HUES64 (cell line): ENCODE data around the gene ABL2. TPM values are rescaled to one million over a fixed set of nuclear protein-coding genes. Genes with fewer than 3 reads are reported as not detected.
"Not testable (repeated sequence)": the region's sequence is repeated elsewhere in the genome, so short reads cannot be mapped to it uniquely, and the experiment has no call there.

Source experiments
- H3K27ac ChIP-seq: 2 replicates; pipeline ENCODE4 v1.7.0; 2013; ENCODE audit warnings: low read depth, low read length, inconsistent platforms
- H3K27me3 ChIP-seq: 2 replicates; pipeline ENCODE4 v1.6.1; 2013; ENCODE audit warnings: mild to moderate bottlenecking, low read length; ENCODE audit not compliant: insufficient read depth
- H3K36me3 ChIP-seq: 2 replicates; pipeline ENCODE4 v1.6.1; 2013; ENCODE audit warnings: mild to moderate bottlenecking, low read length; ENCODE audit not compliant: insufficient read depth
- H3K4me1 ChIP-seq: 2 replicates; pipeline ENCODE4 v1.6.1; 2013; ENCODE audit warnings: mild to moderate bottlenecking, low read length, moderate library complexity; ENCODE audit not compliant: insufficient read depth
- H3K4me3 ChIP-seq: 2 replicates; pipeline ENCODE4 v1.5.1; 2013; ENCODE audit warnings: mild to moderate bottlenecking, low read length, moderate library complexity
- H3K9ac ChIP-seq: 2 replicates; pipeline ENCODE4 v1.6.1; 2013; ENCODE audit warnings: mild to moderate bottlenecking, low read depth, low read length
- H3K9me3 ChIP-seq: 2 replicates; pipeline ENCODE4 v1.6.1; 2013; ENCODE audit warnings: low read depth, low read length; ENCODE audit not compliant: insufficient read depth
- WGBS: fragments of 150-250, 120-280 bp; methylation state at CpG from one replicate; pipeline ENCODE4 v1.1.7; 2013; ENCODE audit warnings: missing lambda C conversion rate; 5-methylcytosine and 5-hydroxymethylcytosine counted together
- polyA plus RNA-seq, 2 experiments: library from polyadenylated mRNA; stranded (reverse); fragments of 50-300 nt; gene quantifications; one replicate each; pipeline ENCODE4 v1.2.3, GENCODE V29; 2013

The ABL2 gene
- 6.6 TPM for polyA plus RNA-seq (2013, experiment 1 of 2)
- polyA plus RNA-seq (2013, experiment 2 of 2): 8.8 TPM

DNA sequence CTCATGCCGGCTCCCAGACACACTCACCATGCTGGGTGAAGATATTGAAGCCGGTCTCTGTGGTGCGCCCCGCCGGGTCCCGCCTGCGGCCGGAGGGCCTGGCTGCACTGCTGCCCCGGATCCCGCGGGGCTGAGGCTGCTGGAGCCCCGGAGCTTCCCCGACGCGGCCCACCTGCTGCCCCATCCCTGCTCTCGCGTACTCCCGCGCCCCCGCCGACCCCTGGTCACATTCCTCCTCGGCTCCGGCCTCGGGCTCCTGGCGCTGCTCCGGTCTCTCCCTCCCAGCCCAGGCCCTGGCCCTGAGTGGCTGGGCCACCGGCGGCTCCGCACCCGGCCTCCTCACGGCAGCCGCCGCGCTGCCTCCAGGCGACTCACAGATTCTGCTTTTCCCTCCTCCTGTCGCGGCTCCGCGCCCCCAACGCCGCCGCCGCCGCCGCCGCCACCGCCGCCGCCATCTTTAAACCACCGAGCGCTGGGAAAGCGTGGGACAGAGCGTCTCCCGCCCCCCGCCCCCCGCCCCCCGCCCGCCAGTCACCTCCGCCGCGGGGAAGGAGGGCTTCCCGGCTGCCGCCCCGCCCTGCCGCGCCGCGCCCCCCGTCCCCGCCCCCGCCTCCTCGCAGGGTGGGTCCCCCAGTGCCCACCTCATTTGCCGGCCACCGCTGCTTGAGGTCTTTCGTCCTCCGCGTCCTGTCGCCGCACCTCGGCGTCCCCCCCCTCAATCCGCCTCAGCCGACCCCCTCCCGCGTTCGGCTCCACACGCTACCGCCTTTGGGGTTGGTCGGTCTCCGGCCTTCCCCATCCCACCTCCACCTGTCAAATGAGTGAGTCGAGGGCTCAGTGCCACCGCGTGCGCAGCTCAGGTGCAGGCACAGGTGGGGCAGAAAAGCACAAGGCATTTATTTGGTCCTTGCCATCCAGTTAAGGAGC, at the start of gene ABL2:
Gene ABL2 (minus strand): TSS at position 464 of the 927 bp plus-strand sequence. CDS start 280 bp downstream, at position 184.
- under 1% methylated on average over 87 of the region's 94 CpGs for WGBS
- Histone ChIP-seq H3K4me1 (peaks cover 8% of the 10 kb centered on the region; the same call in 1 of the 2 replicates), H3K9ac (peak within 1 kb of the TSS; percentile 93), H3K27me3 (peaks cover 8% of the 10 kb centered on the region; the same call in 1 of the 2 replicates), H3K27ac (peak within 1 kb of the TSS; percentile 84), H3K4me3 (peak within 1 kb of the TSS; percentile 68), H3K9me3 (no peaks in the 10 kb centered on the region), H3K36me3 (no peaks in the 10 kb centered on the region)

DNA sequence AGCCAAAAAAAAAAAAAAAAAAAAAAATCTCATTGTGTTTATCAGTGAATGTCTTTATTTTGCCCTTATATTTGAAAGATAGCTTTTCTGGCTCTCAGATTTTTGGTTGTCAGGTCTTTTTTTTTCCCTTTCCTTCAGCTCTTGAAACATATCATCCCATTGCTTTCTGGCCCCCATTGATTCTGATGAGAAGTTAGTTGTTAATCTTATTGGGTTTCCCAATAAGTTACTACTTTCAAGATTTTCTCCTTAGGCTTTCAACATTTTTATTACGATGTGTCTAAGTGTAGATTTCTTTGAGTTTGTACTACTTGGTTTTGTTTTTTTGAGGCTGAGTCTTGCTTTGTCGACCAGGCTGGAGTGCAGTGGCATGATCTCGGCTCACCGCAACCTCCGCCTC, 49.4 kb upstream of the ABL2 start:
- H3K27me3 ChIP-seq: no peaks in the 10 kb centered on the region

DNA sequence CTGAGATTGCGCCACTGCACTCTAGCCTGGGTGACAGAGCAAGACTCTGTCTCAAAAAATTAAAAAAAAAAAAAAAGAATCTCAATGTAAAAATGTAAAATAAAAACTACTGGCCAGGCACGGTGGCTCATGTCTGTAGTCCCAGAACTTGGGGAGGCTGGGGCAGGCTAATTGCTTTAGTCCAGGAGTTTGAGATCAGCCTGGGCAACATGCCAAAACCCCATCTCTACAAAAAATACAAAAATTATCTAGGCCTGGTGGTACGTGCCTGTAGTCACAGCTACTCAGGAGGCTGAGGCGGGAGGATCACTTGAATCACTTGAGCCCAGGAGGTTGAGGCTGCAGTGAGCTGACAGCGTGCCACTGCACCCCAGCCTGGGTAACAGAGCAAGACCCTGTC, 44.9 kb upstream of the ABL2 start:
- H3K4me3 ChIP-seq, H3K27ac ChIP-seq, H3K36me3 ChIP-seq, H3K27me3 ChIP-seq, H3K4me1 ChIP-seq, H3K9ac ChIP-seq, H3K9me3 ChIP-seq: not testable (repeated sequence)
- WGBS: 91% methylated on average over 3 of the region's 5 CpGs

More for the DNA sequence above, 49.4 kb upstream of the ABL2 start:
- H3K4me3 ChIP-seq: no peak overlapping the region
- H3K27ac ChIP-seq: no peak overlapping the region
- H3K9ac ChIP-seq: no peak overlapping the region
- no peaks in the 10 kb centered on the region; the same call in 1 of the 2 replicates for H3K9me3 ChIP-seq
- 95% methylated on average over 5 of the region's 5 CpGs for WGBS
- no peaks in the 10 kb centered on the region for H3K36me3 ChIP-seq
- H3K4me1 ChIP-seq: no peaks in the 10 kb centered on the region

DNA sequence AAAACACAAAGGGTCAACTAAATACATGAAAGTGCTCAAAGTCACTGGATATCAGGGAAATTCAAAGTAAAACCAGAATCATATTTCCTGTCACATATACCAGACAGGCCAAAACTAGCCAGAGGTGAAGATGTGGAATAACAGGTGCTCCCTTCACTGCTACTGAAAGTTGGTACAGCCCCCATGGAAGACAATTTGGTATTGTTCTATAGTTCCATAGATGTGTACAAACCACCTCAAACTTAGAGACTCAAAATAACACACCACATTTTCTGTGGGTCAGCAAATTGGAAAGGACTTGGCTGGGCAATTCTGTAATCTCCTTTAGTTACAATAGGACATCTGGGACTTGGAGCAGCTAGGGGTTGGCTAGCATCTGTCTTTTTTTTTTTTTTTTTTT, 39.6 kb upstream of the ABL2 start:
- H3K4me3 ChIP-seq: no peak overlapping the region
- H3K27me3 ChIP-seq: no peaks in the 10 kb centered on the region
- no peak overlapping the region for H3K9ac ChIP-seq
- no peaks in the 10 kb centered on the region for H3K36me3 ChIP-seq
- H3K9me3 ChIP-seq: peaks cover 4% of the 10 kb centered on the region; the same call in 1 of the 2 replicates
- no peak overlapping the region for H3K27ac ChIP-seq
- no peaks in the 10 kb centered on the region for H3K4me1 ChIP-seq

DNA sequence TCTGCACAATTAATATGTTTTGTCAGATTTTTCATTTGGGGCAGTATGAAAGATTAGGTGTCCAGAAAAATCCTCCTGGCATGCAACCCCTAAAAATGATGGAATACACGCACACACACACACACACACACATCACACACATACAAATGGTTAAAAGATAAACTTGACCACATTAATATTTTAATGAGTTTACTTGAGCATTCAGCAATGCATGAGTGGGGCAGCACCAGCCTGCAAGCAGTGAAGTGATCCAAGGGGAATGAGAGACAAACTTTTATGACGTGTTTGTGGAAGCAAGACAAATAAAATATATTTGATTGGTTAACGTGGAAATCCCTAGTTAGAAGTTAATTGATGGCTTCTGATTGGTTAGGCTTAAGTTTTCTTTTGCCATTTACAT, 35.0 kb upstream of the ABL2 start:
- H3K27me3 ChIP-seq: no peaks in the 10 kb centered on the region
- H3K9me3 ChIP-seq: peaks cover 4% of the 10 kb centered on the region; the same call in 1 of the 2 replicates
- no peak overlapping the region for H3K9ac ChIP-seq
- H3K36me3 ChIP-seq: no peaks in the 10 kb centered on the region
- H3K4me3 ChIP-seq: no peak overlapping the region
- 86% methylated on average over 3 of the region's 3 CpGs for WGBS
- no peak overlapping the region for H3K27ac ChIP-seq
- H3K4me1 ChIP-seq: no peaks in the 10 kb centered on the region

DNA sequence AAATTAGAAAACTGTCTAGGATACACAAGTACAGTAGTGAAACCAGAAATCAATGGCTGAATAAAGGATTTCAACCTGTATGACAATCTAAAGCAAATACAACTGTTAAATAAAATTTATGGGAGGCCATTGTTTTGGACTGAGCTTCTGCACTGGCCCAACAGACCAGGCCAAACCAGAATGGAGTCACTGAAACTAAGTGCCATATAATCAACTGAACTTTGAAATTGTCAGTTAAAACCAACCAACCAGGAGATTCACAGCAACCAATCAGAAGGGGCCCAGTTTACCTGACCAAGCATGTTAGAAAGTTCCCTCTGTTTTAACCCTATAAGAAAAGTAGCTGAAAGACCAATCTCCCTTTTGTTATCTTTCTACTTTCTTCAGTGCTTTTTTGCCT, 33.6 kb upstream of the ABL2 start:
- H3K9ac ChIP-seq: no peak overlapping the region
- no peaks in the 10 kb centered on the region for H3K4me1 ChIP-seq
- H3K27me3 ChIP-seq: no peaks in the 10 kb centered on the region
- H3K9me3 ChIP-seq: peaks cover 4% of the 10 kb centered on the region; the same call in 1 of the 2 replicates
- no peaks in the 10 kb centered on the region for H3K36me3 ChIP-seq
- no peak overlapping the region for H3K4me3 ChIP-seq
- no peak overlapping the region for H3K27ac ChIP-seq

DNA sequence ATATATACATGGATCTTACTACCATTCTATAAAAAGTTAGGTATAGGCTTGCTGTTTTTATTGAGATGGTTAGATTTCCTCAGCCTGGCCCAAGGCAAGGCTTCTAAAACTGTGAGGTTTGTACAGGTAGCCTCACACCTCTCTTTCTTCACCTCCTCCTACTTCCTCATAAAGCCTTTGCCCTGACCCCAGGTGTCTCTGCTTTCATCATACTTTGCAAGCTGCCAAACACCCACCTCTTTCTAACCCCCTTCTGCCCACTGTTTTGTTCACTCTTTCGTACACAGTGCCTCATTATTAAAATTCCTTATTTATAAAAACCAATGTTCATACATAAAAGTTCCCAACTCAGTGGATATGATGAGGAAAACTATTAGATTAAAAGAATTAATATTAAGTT, 32.7 kb upstream of the ABL2 start:
- Histone ChIP-seq H3K4me1 (no peaks in the 10 kb centered on the region), H3K9me3 (peaks cover 4% of the 10 kb centered on the region; the same call in 1 of the 2 replicates), H3K27ac (no peak overlapping the region), H3K27me3 (no peaks in the 10 kb centered on the region), H3K9ac (no peak overlapping the region), H3K4me3 (no peak overlapping the region), H3K36me3 (no peaks in the 10 kb centered on the region)
- 100% methylated on average over 1 of the region's 1 CpG for WGBS

DNA sequence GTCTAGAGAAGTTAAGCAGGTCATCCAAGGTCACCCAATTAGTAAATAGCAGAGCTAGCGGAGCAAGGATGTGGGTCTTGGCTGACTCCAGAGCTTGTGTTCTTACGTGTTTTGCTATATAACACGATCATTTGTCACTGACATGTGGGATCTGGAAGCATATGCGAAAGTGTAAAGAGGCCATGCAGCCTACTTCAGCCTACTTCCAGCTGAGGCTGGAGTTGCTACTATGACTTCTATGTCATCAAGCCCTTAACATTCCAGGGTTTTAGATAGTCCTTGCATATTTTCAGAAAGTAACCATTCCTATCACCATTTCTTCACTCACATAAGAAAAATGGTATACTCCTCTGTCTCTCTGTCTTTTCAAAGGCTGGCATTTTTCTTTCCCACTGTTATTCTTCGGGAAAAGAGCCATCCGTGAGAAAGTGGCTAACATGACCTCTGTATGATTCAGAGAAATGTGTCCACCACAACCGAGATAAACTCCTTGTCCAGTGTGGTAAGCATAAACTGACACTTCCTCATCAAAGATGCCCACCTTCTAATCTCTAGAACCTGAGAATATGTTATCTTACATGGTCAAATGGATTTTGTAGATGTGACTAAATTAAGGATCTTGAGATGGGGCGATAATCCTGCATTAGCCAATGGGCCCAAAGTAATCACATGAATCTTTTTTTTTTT, 24.0 kb upstream of the ABL2 start:
- Histone ChIP-seq H3K36me3 (no peaks in the 10 kb centered on the region), H3K9me3 (no peaks in the 10 kb centered on the region), H3K4me1 (no peaks in the 10 kb centered on the region), H3K9ac (no peak overlapping the region), H3K27ac (no peak overlapping the region), H3K27me3 (no peaks in the 10 kb centered on the region), H3K4me3 (no peak overlapping the region)
- 93% methylated on average over 8 of the region's 8 CpGs for WGBS

DNA sequence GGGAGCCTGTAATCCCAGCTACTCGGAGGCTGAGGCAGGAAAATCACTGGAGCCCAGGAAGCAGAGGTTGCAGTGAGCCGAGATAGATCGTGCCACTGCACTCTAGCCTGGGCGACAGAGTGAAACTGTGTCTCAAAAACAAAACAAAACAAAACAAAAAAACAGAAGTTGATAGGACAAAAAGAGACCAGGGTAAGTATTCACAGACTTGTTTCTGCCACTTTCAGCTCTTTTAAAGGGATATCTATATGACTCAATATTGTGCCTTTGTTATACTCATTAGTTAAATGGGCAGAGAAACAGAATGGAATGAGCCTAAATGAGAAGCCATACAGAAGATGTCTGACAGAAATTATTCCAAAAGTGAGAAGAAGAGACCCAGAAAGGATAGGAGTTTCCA, 23.1 kb upstream of the ABL2 start:
- Histone ChIP-seq H3K27ac (no peak overlapping the region), H3K4me3 (no peak overlapping the region), H3K36me3 (no peaks in the 10 kb centered on the region), H3K4me1 (no peaks in the 10 kb centered on the region), H3K9me3 (no peaks in the 10 kb centered on the region), H3K9ac (no peak overlapping the region), H3K27me3 (no peaks in the 10 kb centered on the region)
- WGBS: 91% methylated on average over 4 of the region's 4 CpGs

DNA sequence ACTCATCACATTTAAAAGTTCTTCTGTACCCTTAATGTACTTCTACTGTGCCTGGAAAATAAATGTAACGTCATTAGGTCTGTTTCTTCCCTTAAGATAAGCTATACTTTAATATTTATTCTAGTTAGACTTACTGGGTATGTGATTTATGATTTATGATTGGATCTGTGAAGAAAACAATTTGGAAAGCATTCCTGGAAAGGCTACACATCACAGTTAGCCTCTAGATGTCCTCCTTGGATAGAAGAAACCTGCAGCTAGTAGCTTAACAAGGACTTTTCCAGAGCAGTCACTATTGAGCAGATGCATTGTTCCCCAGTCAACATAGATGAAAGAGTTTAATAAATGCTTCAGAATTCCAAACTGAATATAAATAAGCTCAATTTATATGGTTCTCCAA, 22.2 kb upstream of the ABL2 start:
- no CpG with 5 or more reads among the region's 1 CpG for WGBS
- no peak overlapping the region for H3K27ac ChIP-seq
- H3K27me3 ChIP-seq: no peaks in the 10 kb centered on the region
- no peak overlapping the region for H3K4me3 ChIP-seq
- no peak overlapping the region for H3K9ac ChIP-seq
- no peaks in the 10 kb centered on the region for H3K4me1 ChIP-seq
- no peaks in the 10 kb centered on the region for H3K36me3 ChIP-seq
- H3K9me3 ChIP-seq: no peaks in the 10 kb centered on the region

DNA sequence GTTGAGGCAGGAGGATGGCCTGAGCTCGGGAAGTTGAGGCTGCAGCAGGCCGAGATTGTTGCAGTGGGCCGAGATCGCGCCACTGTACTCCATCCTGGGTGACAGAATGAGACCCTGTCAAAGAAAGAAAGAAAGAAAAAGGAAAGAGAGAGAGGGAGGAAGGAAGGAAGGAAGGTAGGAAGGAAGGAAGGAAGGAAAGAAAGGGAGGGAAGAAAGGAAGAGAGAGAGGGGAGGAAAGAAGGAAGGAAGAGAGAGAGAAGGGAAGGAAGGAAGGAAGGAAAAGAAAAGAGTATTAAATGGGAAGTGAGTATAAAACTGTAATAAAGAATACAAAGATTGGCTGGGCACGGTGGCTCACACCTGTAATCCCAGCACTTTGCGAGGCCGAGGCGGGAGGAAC, 18.4 kb upstream of the ABL2 start:
- no peak overlapping the region for H3K4me3 ChIP-seq
- H3K27me3 ChIP-seq: no peaks in the 10 kb centered on the region
- no peaks in the 10 kb centered on the region for H3K4me1 ChIP-seq
- WGBS: 92% methylated on average over 9 of the region's 9 CpGs
- no peak overlapping the region for H3K27ac ChIP-seq
- H3K9ac ChIP-seq: no peak overlapping the region
- no peaks in the 10 kb centered on the region for H3K36me3 ChIP-seq
- H3K9me3 ChIP-seq: no peaks in the 10 kb centered on the region
